Astrocyte of the spinal cord (primary cell): ENCODE data around the gene STC2.

ENCODE experiments used
- DNase-seq: peaks from one replicate; pipeline ENCODE4 v3.0.0; 2011; ENCODE audit warnings: low read depth, low spot score
- H3K4me3 ChIP-seq: 2 replicates; pipeline ENCODE4 v1.5.1; 2011; ENCODE audit warnings: low read depth, mild to moderate bottlenecking, low read length, moderate library complexity
- CTCF ChIP-seq: IDR thresholded peaks from 2 replicates; pipeline ENCODE4 v1.5.1; 2012; ENCODE audit warnings: low read depth, mild to moderate bottlenecking, low read length, inconsistent platforms
- in situ Hi-C: cut with HindIII; loops from 2 replicates; pipeline ENCODE4 v1.10.0; 2017; ENCODE audit warnings: low sequenced_read_pairs

The STC2 gene

GRCh38 chr5:173342813-173343755 lies 14.9 kb upstream of the STC2 start:
- no peak for TF ChIP-seq CTCF
- DNase-seq: no peak
- H3K4me3 ChIP-seq: no peak overlapping the region
- in situ Hi-C loops: no loop called here

- DNase-seq: no peak
- in situ Hi-C loops: no loop called here
- TF ChIP-seq CTCF: no peak
- no peak overlapping the region for H3K4me3 ChIP-seq
These were observed 13.8 kb upstream of the STC2 start for GRCh38 chr5:173341961-173342430.

GRCh38 chr5:173340984-173341383 lies 12.8 kb upstream of the STC2 start:
- no peak for TF ChIP-seq CTCF
- in situ Hi-C loops: no loop called here
- DNase-seq: no peak

GRCh38 chr5:173340451-173340850 lies 12.2 kb upstream of the STC2 start:
- in situ Hi-C loops: no loop called here
- H3K4me3 ChIP-seq: no peak overlapping the region
- no peak for TF ChIP-seq CTCF
- DNase-seq: no peak

More at GRCh38 chr5:173340984-173341383, 12.8 kb upstream of the STC2 start:
- H3K4me3 ChIP-seq: no peak overlapping the region

- H3K4me3 ChIP-seq: no peak overlapping the region
- no peak for TF ChIP-seq CTCF
- in situ Hi-C loops: no loop called here
- no peak for DNase-seq
These were observed 11.1 kb upstream of the STC2 start for GRCh38 chr5:173339286-173339685.

- in situ Hi-C loops: no loop called here
- TF ChIP-seq CTCF: no peak
- H3K4me3 ChIP-seq: no peak overlapping the region
- no peak for DNase-seq
These were observed 10.3 kb upstream of the STC2 start for GRCh38 chr5:173338380-173339015.
